Muscle layer of duodenum (tissue), 2 donors: ENCODE measurements around the gene SLC25A33.

ENCODE experiments used
- H3K27ac ChIP-seq: one replicate; pipeline ENCODE4 v1.7.0; 2013; ENCODE audit warnings: mild to moderate bottlenecking, low read length
- H3K27me3 ChIP-seq: one replicate; pipeline ENCODE4 v1.7.0; 2013; ENCODE audit warnings: low read depth, mild to moderate bottlenecking, control low read depth, low read length
- H3K36me3 ChIP-seq, 2 donors: one replicate each; pipeline ENCODE4 v1.7.0; 2013; ENCODE audit warnings: low read length in 2 of 2, control low read depth in 1 of 2, mild to moderate bottlenecking in 1 of 2; ENCODE audit not compliant: insufficient read depth in 2 of 2, control insufficient read depth in 1 of 2
- H3K4me1 ChIP-seq, 2 donors: one replicate each; pipeline ENCODE4 v1.7.0; 2013; ENCODE audit warnings: low read length in 2 of 2, mild to moderate bottlenecking in 2 of 2, control low read depth in 1 of 2, moderate library complexity in 1 of 2; ENCODE audit not compliant: insufficient read depth in 2 of 2, control insufficient read depth in 1 of 2
- H3K4me3 ChIP-seq, 2 donors: one replicate each; pipeline ENCODE4 v1.7.0; 2013; ENCODE audit warnings: low read length in 2 of 2, low read depth in 1 of 2, mild to moderate bottlenecking in 1 of 2
- H3K9me3 ChIP-seq, 2 donors: one replicate each; pipeline ENCODE4 v1.7.0; 2013; ENCODE audit warnings: low read length in 2 of 2, control low read depth in 1 of 2, mild to moderate bottlenecking in 1 of 2; ENCODE audit not compliant: control insufficient read depth in 1 of 2
- donor health status: healthy.

SLC25A33 gene

DNA sequence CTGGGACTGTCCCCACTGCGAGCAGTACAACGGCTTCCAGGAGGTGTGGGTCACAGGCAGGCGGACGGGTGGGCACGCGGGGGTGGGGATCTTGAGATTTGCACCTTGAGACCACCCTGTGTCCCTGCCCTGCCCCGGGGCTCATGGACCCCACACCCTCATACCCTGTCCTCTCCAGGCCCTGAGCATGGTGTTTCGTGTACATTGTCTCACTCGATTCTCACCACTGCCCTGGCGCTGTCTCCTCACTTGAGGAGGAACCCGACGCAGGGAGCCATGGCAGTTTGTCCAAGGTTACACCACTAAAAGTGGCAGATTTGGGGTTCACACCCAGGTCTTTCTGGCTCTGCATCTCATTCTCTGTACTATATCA lies 56.7 kb downstream of the SLC25A33 start:
- no peak overlapping the region for H3K27ac ChIP-seq
- H3K9me3 ChIP-seq, result no peaks in the 10 kb centered on the region
- H3K4me3 ChIP-seq, result no peak overlapping the region
- H3K4me1 ChIP-seq, result peaks cover 0 to 48% of the 10 kb centered on the region in 2 donors
- H3K27me3 ChIP-seq, result no peaks in the 10 kb centered on the region
- H3K36me3 ChIP-seq, result peaks cover 7 to 19% of the 10 kb centered on the region in 2 donors

DNA sequence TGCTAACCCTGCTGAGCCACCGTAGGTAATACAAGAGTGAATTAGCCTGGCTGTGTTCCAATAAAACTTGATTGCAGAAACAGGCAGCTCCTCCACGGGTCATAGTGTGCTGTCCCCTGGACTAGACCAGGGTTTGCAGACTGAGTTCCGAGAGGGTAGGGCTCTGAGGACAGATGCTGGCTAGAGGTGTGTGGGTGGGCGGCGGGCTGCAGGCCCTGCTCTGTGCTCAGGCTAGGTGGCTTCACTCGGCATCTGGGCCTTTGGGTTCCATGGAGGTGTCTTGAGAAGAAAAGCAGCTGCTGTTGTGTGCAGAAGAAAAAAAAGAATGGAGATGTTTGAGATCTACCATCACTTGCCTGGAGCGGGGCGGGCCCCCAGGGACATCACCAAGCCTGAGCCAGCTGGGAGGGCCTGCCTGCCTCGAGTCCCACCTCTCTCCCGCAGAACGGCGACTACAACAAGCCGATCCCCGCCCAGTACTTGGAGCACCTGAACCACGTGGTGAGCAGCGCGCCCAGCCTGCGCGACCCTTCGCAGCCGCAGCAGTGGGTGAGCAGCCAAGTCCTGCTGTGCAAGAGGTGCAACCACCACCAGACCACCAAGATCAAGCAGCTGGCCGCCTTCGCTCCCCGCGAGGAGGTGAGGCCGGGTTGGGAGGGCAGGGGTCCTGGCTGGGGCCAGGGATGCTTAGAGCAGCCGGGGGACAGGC lies 57.3 kb downstream of the SLC25A33 start:
- Histone ChIP-seq H3K27me3 (no peaks in the 10 kb centered on the region), H3K36me3 (peaks cover 7 to 25% of the 10 kb centered on the region in 2 donors), H3K4me1 (peaks cover 0 to 44% of the 10 kb centered on the region in 2 donors), H3K9me3 (no peaks in the 10 kb centered on the region), H3K27ac (no peak overlapping the region), H3K4me3 (no peak overlapping the region)

DNA sequence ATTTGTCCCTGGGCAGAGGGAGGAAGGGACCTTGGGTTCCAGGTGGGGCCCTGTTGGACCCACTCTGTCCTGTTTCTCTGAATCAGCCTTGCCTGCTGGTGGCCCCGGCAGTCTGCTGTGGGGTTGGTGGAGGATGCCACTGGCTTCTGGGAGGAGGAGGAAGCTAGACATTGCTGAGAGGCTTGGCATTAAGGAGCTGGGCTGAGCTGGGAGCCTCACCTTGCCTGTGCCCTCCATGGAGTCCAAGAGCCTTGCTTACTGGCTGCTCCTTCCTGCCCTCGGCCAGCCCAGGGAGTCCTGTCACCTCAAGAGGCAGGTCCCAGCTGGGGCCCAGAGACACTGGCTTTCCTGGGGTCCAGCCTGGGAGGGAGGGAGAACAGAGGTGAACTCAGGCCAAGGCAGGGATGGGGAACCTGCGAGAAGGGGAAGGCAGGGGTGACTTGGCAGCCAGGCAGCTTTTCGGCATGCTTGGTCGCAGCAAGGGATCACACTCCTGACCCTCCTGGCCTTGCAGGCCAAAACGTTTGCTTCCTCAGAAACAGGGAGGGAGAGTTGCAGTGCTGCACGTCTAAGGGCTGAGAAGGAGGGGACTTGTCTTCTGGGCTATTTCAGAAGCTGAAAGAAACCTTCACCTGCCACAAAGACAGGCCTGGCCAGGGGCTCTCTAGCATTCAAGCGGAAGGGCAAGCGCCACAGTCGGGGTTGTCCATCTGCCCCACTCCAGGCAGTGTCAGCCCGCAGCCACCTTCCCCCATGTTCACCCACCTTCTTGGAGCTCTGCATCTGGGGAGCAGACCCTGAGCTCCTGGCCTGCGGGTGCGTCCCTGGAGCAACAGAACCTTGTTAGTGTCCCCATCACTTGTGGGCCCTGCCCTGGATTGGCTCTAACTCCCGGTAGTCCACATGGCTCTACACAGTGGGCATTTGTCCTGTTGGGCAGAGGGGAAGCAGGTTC lies 58.4 kb downstream of the SLC25A33 start:
- H3K27me3 ChIP-seq, result no peaks in the 10 kb centered on the region
- H3K36me3 ChIP-seq, result peaks cover 7 to 34% of the 10 kb centered on the region in 2 donors
- no peaks in the 10 kb centered on the region for H3K9me3 ChIP-seq
- no peak overlapping the region for H3K4me3 ChIP-seq
- peaks cover 0 to 33% of the 10 kb centered on the region in 2 donors for H3K4me1 ChIP-seq
- H3K27ac ChIP-seq, result no peak overlapping the region

DNA sequence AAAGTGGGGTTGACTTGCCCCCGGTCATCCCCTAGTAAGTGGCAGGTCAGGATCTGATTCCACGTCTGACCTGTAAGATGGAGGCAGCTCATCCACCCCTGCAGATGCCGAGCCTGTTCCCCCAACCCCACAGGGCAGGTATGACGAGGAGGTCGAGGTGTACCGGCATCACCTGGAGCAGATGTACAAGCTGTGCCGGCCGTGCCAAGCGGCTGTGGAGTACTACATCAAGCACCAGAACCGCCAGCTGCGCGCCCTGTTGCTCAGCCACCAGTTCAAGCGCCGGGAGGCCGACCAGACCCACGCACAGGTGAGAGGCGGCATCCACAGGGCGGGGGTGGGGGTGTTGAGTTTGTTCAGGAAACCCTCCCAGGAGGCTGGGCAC lies 59.0 kb downstream of the SLC25A33 start:
- Histone ChIP-seq H3K27ac (no peak overlapping the region), H3K4me3 (no peak overlapping the region), H3K36me3 (peaks cover 7 to 41% of the 10 kb centered on the region in 2 donors), H3K9me3 (no peaks in the 10 kb centered on the region), H3K4me1 (peaks cover 0 to 26% of the 10 kb centered on the region in 2 donors), H3K27me3 (no peaks in the 10 kb centered on the region)

DNA sequence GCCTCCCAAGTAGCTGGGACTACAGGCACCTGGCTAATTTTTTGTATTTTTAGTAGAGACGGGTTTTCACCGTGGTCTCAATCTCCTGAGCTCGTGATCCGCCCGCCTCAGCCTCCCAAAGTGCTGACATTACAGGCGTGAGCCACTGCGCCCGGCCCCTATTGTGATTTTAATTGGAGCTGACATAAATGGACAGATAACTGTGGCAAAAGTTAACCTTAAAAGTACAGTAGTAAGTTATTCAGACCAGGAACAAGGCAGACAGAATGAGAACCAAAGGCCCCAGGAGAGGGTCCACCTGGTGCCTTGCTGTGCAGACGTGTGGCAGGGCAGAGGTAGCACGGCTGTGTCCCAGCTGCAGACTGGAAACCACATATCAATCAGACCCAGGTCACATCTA lies 60.5 kb downstream of the SLC25A33 start:
- Histone ChIP-seq H3K9me3 (no peaks in the 10 kb centered on the region), H3K4me3 (no peak overlapping the region), H3K27ac (no peak overlapping the region), H3K27me3 (no peaks in the 10 kb centered on the region), H3K4me1 (peaks cover 0 to 16% of the 10 kb centered on the region in 2 donors), H3K36me3 (peaks cover 7 to 47% of the 10 kb centered on the region in 2 donors)

DNA sequence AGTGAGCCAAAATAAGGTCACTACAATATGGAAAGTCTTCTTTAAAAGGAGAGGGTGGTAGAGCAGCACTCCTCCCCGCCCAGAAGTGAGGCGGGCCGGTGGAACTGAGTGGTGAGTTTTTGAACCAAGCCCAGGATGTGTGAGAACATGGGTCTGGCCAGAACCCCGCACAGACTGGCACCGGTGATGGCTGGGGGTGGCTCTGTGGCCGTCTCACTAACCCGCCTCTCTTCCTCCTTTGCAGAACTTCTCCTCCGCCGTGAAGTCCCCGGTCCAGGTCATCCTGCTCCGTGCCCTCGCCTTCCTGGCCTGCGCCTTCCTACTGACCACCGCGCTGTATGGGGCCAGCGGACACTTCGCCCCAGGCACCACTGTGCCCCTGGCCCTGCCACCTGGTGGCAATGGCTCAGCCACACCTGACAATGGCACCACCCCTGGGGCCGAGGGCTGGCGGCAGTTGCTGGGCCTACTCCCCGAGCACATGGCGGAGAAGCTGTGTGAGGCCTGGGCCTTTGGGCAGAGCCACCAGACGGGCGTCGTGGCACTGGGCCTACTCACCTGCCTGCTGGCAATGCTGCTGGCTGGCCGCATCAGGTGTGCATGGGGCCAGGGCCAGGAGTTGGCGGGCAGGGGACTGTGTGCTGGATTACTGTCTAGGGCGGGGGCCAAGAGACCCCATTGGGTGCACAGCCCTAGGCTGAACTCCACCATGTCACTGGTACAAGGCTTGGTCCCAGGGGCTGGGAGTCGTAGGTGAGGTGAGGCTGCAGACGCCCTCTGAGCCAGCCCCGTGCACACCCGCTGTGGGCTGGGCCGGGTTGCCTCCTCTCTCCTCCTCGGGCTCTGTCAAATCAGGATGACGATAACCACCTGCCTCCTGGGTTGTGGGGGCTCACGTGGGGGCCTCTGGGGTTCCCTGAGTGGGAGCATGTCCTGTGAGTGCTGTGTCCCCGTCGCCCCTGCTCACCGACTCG lies 61.9 kb downstream of the SLC25A33 start:
- Histone ChIP-seq H3K4me1 (peaks cover 0 to 7% of the 10 kb centered on the region in 2 donors), H3K4me3 (no peak overlapping the region), H3K36me3 (peaks cover 7 to 52% of the 10 kb centered on the region in 2 donors), H3K9me3 (no peaks in the 10 kb centered on the region), H3K27ac (no peak overlapping the region), H3K27me3 (no peaks in the 10 kb centered on the region)

DNA sequence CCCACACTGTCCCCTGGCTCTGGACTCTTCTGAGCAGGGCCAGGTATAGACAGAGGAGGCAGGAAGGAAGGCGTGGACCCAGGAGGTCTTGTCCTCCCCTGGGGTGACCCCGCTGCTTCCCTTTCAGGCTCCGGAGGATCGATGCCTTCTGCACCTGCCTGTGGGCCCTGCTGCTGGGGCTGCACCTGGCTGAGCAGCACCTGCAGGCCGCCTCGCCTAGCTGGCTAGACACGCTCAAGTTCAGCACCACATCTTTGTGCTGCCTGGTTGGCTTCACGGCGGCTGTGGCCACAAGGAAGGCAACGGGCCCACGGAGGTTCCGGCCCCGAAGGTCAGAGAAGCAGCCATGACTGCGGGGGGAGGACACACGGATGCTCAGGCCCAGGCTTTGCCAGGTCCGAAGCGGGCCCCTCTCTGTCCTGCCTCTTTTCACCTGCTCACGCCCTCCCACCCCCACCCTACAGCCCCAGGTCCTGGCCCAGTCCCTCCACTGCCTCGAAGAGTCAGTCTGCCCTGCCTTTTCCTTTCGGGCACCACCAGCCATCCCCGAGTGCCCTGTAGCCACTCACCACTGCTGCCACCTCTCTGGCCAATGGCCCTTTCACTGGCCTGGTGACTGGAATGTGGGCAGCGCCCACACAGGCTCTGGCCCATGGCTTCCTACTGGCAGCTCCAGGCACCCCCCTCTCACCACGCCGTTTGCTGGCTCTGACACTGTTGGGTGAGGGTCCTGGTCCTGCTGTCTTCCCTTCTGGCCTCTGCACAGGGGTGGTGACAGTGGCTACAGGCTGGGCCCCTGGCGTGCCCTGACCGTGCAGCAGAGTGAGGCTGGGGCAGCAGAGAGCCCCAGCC lies 62.9 kb downstream of the SLC25A33 start:
- Histone ChIP-seq H3K4me1 (no peaks in the 10 kb centered on the region), H3K4me3 (no peak overlapping the region), H3K36me3 (peaks cover 7 to 49% of the 10 kb centered on the region in 2 donors), H3K27ac (no peak overlapping the region), H3K9me3 (no peaks in the 10 kb centered on the region), H3K27me3 (no peaks in the 10 kb centered on the region)

DNA sequence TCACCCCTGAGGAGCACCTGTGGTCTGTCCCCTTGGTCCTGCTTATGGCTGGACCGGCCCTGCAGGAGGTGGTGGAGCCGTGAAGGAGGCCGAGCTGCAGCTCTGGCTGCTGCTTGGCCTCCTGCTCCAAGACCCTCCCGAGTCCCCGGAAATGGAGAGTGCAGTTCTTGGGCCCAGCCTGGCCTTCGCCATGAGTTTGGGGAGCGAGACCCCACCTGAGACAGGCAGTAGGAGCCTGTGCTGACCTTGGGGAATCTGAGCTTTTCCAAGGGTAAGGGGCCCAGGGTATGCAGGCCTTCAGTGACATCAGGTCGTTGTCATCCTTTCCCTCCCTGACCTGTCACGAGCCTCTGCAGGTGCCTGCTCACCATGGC lies 63.5 kb downstream of the SLC25A33 start:
- H3K4me3 ChIP-seq, result no peak overlapping the region
- no peaks in the 10 kb centered on the region for H3K4me1 ChIP-seq
- peaks cover 5 to 49% of the 10 kb centered on the region in 2 donors for H3K36me3 ChIP-seq
- H3K27me3 ChIP-seq, result no peaks in the 10 kb centered on the region
- no peak overlapping the region for H3K27ac ChIP-seq
- H3K9me3 ChIP-seq, result no peaks in the 10 kb centered on the region

DNA sequence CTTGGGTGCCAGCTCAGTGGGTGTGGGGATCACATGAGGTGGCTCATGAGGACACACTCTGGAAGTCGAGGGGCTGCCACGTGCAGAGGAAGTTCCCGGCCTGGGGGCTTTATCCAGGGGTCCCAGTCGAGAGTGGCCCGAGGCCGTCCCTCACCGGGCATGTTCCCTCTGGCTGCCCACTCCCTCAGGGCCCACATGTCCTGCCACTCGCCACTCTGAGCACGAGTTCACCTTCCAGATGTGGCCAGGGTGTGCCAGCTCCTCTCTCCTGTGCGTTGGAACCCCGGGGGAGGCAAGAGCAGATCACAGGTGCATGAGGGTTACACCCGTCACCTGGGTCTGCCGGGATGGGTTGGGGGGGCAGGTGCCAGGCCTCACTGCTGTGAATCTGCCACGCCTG lies 64.0 kb downstream of the SLC25A33 start:
- H3K9me3 ChIP-seq, result no peaks in the 10 kb centered on the region
- H3K27ac ChIP-seq, result no peak overlapping the region
- no peak overlapping the region for H3K4me3 ChIP-seq
- no peaks in the 10 kb centered on the region for H3K27me3 ChIP-seq
- H3K36me3 ChIP-seq, result peaks cover 0 to 49% of the 10 kb centered on the region in 2 donors
- no peaks in the 10 kb centered on the region for H3K4me1 ChIP-seq
